NB4 (cell line): Measurements from ENCODE around the gene CACNG7.

Experiments
- MYC ChIP-seq: IDR thresholded peaks from 2 replicates; pipeline ENCODE4 v1.6.1; 2011; ENCODE audit warnings: low read depth, low read length
- POLR2A ChIP-seq: IDR thresholded peaks from 2 replicates; pipeline ENCODE4 v1.6.1; 2011; ENCODE audit warnings: mild to moderate bottlenecking; ENCODE audit not compliant: insufficient read length; ENCODE audit errors: extremely low read depth
- TF ChIP-seq, protein P1 (sequence below): IDR thresholded peaks from one replicate; pipeline ENCODE4 v1.5.1; 2012; ENCODE audit warnings: low read depth, low read length
- TF ChIP-seq, protein P2 (sequence below): IDR thresholded peaks from 2 replicates; pipeline ENCODE4 v1.6.1; 2011; ENCODE audit warnings: low read depth, low read length

DNA sequence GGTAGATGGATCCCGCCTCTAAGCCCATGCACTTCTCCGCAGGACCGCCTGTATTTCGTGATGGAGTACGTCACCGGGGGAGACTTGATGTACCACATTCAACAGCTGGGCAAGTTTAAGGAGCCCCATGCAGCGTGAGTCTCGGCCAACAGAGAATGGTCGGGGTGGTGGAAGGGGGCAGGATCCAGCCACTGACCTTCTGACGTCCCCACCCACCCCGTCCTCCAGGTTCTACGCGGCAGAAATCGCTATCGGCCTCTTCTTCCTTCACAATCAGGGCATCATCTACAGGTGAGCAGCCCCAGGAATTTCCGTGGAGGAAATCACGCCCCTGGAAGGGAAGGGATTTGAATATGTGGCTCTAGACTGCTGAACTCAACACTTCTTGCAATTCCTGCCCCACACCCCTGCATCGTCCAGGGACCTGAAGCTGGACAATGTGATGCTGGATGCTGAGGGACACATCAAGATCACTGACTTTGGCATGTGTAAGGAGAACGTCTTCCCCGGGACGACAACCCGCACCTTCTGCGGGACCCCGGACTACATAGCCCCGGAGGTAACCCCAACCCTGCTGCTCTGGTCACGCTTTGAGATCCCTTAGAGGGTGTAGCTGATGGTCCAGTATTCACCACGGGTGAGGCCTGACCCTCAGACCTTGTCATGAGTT, 8.8 kb upstream of the CACNG7 start:
- TF ChIP-seq, protein P1, sequence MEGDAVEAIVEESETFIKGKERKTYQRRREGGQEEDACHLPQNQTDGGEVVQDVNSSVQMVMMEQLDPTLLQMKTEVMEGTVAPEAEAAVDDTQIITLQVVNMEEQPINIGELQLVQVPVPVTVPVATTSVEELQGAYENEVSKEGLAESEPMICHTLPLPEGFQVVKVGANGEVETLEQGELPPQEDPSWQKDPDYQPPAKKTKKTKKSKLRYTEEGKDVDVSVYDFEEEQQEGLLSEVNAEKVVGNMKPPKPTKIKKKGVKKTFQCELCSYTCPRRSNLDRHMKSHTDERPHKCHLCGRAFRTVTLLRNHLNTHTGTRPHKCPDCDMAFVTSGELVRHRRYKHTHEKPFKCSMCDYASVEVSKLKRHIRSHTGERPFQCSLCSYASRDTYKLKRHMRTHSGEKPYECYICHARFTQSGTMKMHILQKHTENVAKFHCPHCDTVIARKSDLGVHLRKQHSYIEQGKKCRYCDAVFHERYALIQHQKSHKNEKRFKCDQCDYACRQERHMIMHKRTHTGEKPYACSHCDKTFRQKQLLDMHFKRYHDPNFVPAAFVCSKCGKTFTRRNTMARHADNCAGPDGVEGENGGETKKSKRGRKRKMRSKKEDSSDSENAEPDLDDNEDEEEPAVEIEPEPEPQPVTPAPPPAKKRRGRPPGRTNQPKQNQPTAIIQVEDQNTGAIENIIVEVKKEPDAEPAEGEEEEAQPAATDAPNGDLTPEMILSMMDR, result no peak
- TF ChIP-seq POLR2A, result no peak
- TF ChIP-seq, protein P2, sequence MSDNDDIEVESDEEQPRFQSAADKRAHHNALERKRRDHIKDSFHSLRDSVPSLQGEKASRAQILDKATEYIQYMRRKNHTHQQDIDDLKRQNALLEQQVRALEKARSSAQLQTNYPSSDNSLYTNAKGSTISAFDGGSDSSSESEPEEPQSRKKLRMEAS, result no peak
- TF ChIP-seq MYC, result no peak
